Ecto neural progenitor cell (in vitro differentiated cells): ENCODE data around the gene TNFRSF18.

Experiments used
- DNase-seq: peaks from one replicate; pipeline ENCODE4 v3.0.0-alpha.2; 2018; ENCODE audit warnings: low spot score

The TNFRSF18 gene

GRCh38 chr1:1179346-1179982, 26.9 kb downstream of the TNFRSF18 start:
- no peak for DNase-seq

GRCh38 chr1:1178794-1179331, 27.5 kb downstream of the TNFRSF18 start:
- no peak for DNase-seq

GRCh38 chr1:1177452-1178206, 28.8 kb downstream of the TNFRSF18 start:
- DNase-seq: peak; percentile 43

- DNase-seq: no peak
Measured at GRCh38 chr1:1176931-1177330, 29.5 kb downstream of the TNFRSF18 start.

- peak; percentile 45 for DNase-seq
Measured at GRCh38 chr1:1176063-1176761, 30.2 kb downstream of the TNFRSF18 start.

GRCh38 chr1:1175221-1176062, 30.9 kb downstream of the TNFRSF18 start:
- DNase-seq: peak; percentile 44

GRCh38 chr1:1173793-1174415, 32.5 kb downstream of the TNFRSF18 start, which contains the start of gene TTLL10:
Gene TTLL10 (plus strand): TSS chr1:1173880. CDS start chr1:1179216, 5,336 bp downstream.
- peak; percentile 79 for DNase-seq

- DNase-seq: peak; percentile 44
Measured at GRCh38 chr1:1173061-1173792, 33.2 kb downstream of the TNFRSF18 start.

- DNase-seq: peak; percentile 47
Measured at GRCh38 chr1:1171546-1172340, 34.6 kb downstream of the TNFRSF18 start.

- peak; percentile 43 for DNase-seq
Measured at GRCh38 chr1:1171161-1171545, 35.2 kb downstream of the TNFRSF18 start.

- peak; percentile 48 for DNase-seq
Measured at GRCh38 chr1:1170215-1171091, 35.9 kb downstream of the TNFRSF18 start.

- peak; percentile 43 for DNase-seq
Measured at GRCh38 chr1:1169429-1170214, 36.8 kb downstream of the TNFRSF18 start.

- no peak for DNase-seq
Measured at GRCh38 chr1:1168451-1169411, 37.7 kb downstream of the TNFRSF18 start.

- no peak for DNase-seq
Measured at GRCh38 chr1:1167841-1168450, 38.4 kb downstream of the TNFRSF18 start.

GRCh38 chr1:1167398-1167821, 39.0 kb downstream of the TNFRSF18 start:
- DNase-seq: no peak
